Stimulated activated CD4-positive, alpha-beta T cell treated with anti-CD3 and anti-CD28 coated beads, Interleukin-4, amount 100 ng/mL, for 4 hours (primary cell): ENCODE measurements around the gene MPPED2.

Experiments used
- DNase-seq, 2 experiments: peaks; one replicate each; pipeline ENCODE4 v3.0.0-alpha.2; 2020

The MPPED2 gene

GRCh38 chr11:30406978-30407762, 179.0 kb downstream of the MPPED2 start:
- no peak for DNase-seq

GRCh38 chr11:30405385-30405784, 180.8 kb downstream of the MPPED2 start:
- no peak for DNase-seq

GRCh38 chr11:30404136-30404535, 182.0 kb downstream of the MPPED2 start:
- no peak for DNase-seq

GRCh38 chr11:30395751-30396150, 190.4 kb downstream of the MPPED2 start:
- DNase-seq: no peak

GRCh38 chr11:30393012-30393411, 193.1 kb downstream of the MPPED2 start:
- DNase-seq: no peak

- DNase-seq: no peak
These were observed 193.8 kb downstream of the MPPED2 start for GRCh38 chr11:30392221-30392784.

GRCh38 chr11:30388957-30389356, 197.2 kb downstream of the MPPED2 start:
- no peak for DNase-seq

GRCh38 chr11:30387891-30388861, 198.0 kb downstream of the MPPED2 start:
- DNase-seq: no peak

- no peak for DNase-seq
These were observed 204.3 kb downstream of the MPPED2 start for GRCh38 chr11:30381879-30382278.

- no peak for DNase-seq
These were observed 205.3 kb downstream of the MPPED2 start for GRCh38 chr11:30380846-30381245.

GRCh38 chr11:30377347-30377746, 208.8 kb downstream of the MPPED2 start:
- no peak for DNase-seq

GRCh38 chr11:30370164-30370563, 216.0 kb downstream of the MPPED2 start:
- no peak for DNase-seq

GRCh38 chr11:30368394-30368793, 217.8 kb downstream of the MPPED2 start:
- DNase-seq: no peak

GRCh38 chr11:30365793-30366517, 220.2 kb downstream of the MPPED2 start:
- DNase-seq: no peak

- DNase-seq: no peak
These were observed 221.2 kb downstream of the MPPED2 start for GRCh38 chr11:30364837-30365482.

- DNase-seq: no peak
These were observed 221.9 kb downstream of the MPPED2 start for GRCh38 chr11:30364139-30364836.

- DNase-seq: no peak
These were observed 225.4 kb downstream of the MPPED2 start for GRCh38 chr11:30360741-30361140.
